GM21360 (cell line): ENCODE results near the gene ADSL.
A peak's percentile ranks its signal among the peaks of the same experiment; 100 is the strongest.

Experiments
- ATAC-seq: cut with Tn5 transposase; IDR thresholded peaks from one replicate; pipeline ENCODE4 v1.9.1; 2021; ENCODE audit warnings: mild to moderate bottlenecking, moderate library complexity; ENCODE audit not compliant: unreplicated experiment

ADSL gene

GRCh38 chr22:40433416-40434090, 87.3 kb downstream of the ADSL start:
- no peak for ATAC-seq

- no peak for ATAC-seq
Observed at GRCh38 chr22:40434106-40434505, 87.8 kb downstream of the ADSL start.

DNA sequence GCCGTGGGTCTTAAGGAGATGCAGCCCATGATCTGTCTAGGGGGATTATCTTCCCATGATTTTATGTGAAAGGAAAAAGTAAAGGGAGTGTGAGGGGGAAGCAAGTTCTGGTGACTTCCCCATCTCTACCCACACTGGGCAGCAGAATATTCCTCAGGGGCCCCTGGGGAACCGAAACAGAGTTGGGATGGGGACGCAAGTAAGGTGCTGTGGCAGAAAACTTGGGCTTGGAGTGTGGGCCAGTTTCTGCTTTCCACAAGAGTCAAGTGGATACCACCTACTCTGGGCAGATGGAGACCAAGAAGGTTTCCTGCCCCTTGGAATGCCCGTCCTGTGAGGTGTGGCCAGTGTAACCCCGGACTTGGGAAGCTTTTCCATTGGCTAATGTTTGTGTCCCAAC, 88.4 kb downstream of the ADSL start:
- no peak for ATAC-seq

GRCh38 chr22:40436505-40437431, 90.5 kb downstream of the ADSL start:
- ATAC-seq = peak; percentile 65
